Caco-2 (cell line): ENCODE results near the gene TMEM209. TPM values are rescaled to one million over a fixed set of nuclear protein-coding genes. Genes with fewer than 3 reads are reported as not detected.

ENCODE experiments used
- BruUV-seq: library from RNA; stranded (reverse); fragments of 400-500 nt; replicated peaks from 2 replicates; lab custom pipeline; 2021; lab: Mats Ljungman, UMichigan
- CTCF ChIA-PET: fragments of 300-600 bp; sonication (Branson Sonifier 250); formaldehyde crosslinking; loops from one replicate; lab custom pipeline; 2022; ENCODE audit warnings: antibody characterized with exemption; lab: Charles Lee
- POLR2A ChIA-PET: fragments of 300-600 bp; sonication (Branson Sonifier 250); formaldehyde crosslinking; loops from one replicate; lab custom pipeline; 2022; ENCODE audit warnings: antibody characterized with exemption; lab: Charles Lee
- DNase-seq, 2 experiments: peaks; one replicate each; pipeline versions ENCODE4 v3.0.0 to v3.0.0-alpha.2; 2020 to 2022
- H3K27me3 ChIP-seq: replicated peaks from 2 replicates; pipeline ENCODE4 v1.6.0; 2011; ENCODE audit warnings: low read length; ENCODE audit not compliant: control insufficient read depth, insufficient read depth
- H3K36me3 ChIP-seq: 2 replicates; pipeline ENCODE4 v1.5.1; 2011; ENCODE audit warnings: low read length; ENCODE audit not compliant: control insufficient read depth, insufficient read depth
- H3K4me1 ChIP-seq: fragments of 250-450 bp; sonication (Bioruptor Pico); 2 replicates; pipeline ENCODE4 v1.5.1; 2020; ENCODE audit warnings: mild to moderate bottlenecking
- H3K4me3 ChIP-seq: 2 replicates; pipeline ENCODE4 v1.5.1; 2011; ENCODE audit warnings: low read depth, mild to moderate bottlenecking, control low read depth, low read length
- H3K9me3 ChIP-seq: fragments of 250-450 bp; sonication (Bioruptor Pico); 2 replicates; pipeline ENCODE4 v1.5.1; 2020; ENCODE audit warnings: mild to moderate bottlenecking, moderate library complexity
- H3K27ac Mint-ChIP-seq: one replicate; pipeline ENCODE4 v1.8.0; 2022; ENCODE audit warnings: mixed read lengths; ENCODE audit not compliant: unreplicated experiment
- H3K27me3 Mint-ChIP-seq: one replicate; pipeline ENCODE4 v1.8.0; 2022; ENCODE audit warnings: mixed read lengths; ENCODE audit not compliant: insufficient read depth, unreplicated experiment
- H3K36me3 Mint-ChIP-seq: one replicate; pipeline ENCODE4 v1.8.0; 2022; ENCODE audit warnings: mild to moderate bottlenecking, mixed read lengths; ENCODE audit not compliant: insufficient read depth, unreplicated experiment
- H3K4me1 Mint-ChIP-seq: one replicate; pipeline ENCODE4 v1.8.0; 2022; ENCODE audit warnings: low read depth, mixed read lengths; ENCODE audit not compliant: unreplicated experiment
- H3K4me3 Mint-ChIP-seq: one replicate; pipeline ENCODE4 v1.8.0; 2022; ENCODE audit warnings: mild to moderate bottlenecking, moderate library complexity, mixed read lengths; ENCODE audit not compliant: unreplicated experiment
- H3K9me3 Mint-ChIP-seq: one replicate; pipeline ENCODE4 v1.8.0; 2022; ENCODE audit warnings: mixed read lengths; ENCODE audit not compliant: unreplicated experiment
- CTCF ChIP-seq, 2 experiments: fragments of 200-600 bp in 1 of 2; IDR thresholded peaks; 1 replicate in 1 of 2; 2 replicates in 1 of 2; pipeline versions ENCODE4 v1.5.1 to v1.8.0; 2011 to 2022; ENCODE audit warnings: antibody characterized with exemption in 1 of 2, control low read depth in 1 of 2, inconsistent platforms in 1 of 2, low read depth in 1 of 2, low read length in 1 of 2, mild to moderate bottlenecking in 1 of 2, moderate library complexity in 1 of 2; ENCODE audit not compliant: insufficient read depth in 1 of 2, severe bottlenecking in 1 of 2, unreplicated experiment in 1 of 2
- intact Hi-C: fragments of 100-400 bp; cut with micrococcal nuclease; formaldehyde crosslinking; loops from one replicate; pipeline ENCODE4 v1.10.0; 2022; ENCODE audit not compliant: unreplicated experiment
- total RNA-seq: library from RNA; stranded (reverse); gene quantifications from 2 replicates; pipeline ENCODE4 v1.2.3, GENCODE V29; 2022

TMEM209 gene
- total RNA-seq, 1 experiment from 2014 or later: 34.5 TPM

DNA sequence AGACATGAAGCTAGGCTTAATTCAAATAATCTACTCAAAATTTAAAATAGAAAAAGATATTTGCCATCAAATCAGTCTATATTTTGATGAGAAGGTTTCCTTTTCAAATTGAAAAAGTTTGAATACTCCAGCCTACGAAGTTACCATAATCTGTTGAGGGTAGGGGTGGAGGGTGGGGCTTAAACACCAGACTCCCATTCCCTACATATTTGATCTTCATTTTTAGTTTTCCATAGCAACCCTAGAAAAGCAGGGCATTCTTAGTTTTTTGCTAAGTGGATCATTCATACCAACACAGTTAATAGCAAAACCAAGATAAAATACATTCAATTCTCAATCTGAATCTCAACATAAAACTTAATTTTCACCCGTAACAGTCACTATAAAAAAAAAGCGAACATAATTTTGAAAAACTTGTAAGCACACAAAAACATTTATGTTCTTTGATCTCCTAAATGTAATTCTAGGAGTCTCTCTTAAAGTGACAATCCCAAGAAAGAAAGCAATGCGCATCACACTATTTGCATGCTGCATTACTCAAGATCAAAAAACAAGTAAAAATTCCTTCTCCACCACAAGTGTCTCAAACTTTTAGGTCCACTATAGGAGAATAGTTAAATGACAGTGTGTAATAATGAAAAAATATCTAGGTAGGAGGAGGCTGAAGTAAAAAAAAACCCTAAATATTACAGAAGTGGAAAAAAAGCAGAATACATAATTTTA is 30.8 kb downstream of the TMEM209 start:
- Histone ChIP-seq H3K4me3 (no peak overlapping the region), H3K27me3 (no peaks in the 10 kb centered on the region), H3K9me3 (no peaks in the 10 kb centered on the region), H3K36me3 (peaks cover 1% of the 10 kb centered on the region; the same call in 1 of the 2 replicates), H3K4me1 (no peaks in the 10 kb centered on the region)
- CTCF ChIA-PET: no interaction called here
- BruUV-seq: no TSS peak
- no peaks in the 10 kb centered on the region for H3K4me1 Mint-ChIP-seq
- intact Hi-C loops: no loop called here
- H3K9me3 Mint-ChIP-seq: no peaks in the 10 kb centered on the region
- no peak for DNase-seq
- POLR2A ChIA-PET: no interaction called here
- no peaks in the 10 kb centered on the region for H3K27me3 Mint-ChIP-seq
- H3K27ac Mint-ChIP-seq: no peak overlapping the region
- TF ChIP-seq CTCF (IDR thresholded peaks at IDR 0.05; ENCODE audit: insufficient read depth in 1 of 2, low read depth in 1 of 2, low read length in 1 of 2, severe bottlenecking in 1 of 2, unreplicated experiment in 1 of 2): no peak
- H3K4me3 Mint-ChIP-seq: no peak overlapping the region
- H3K36me3 Mint-ChIP-seq: peaks cover 34% of the 10 kb centered on the region

DNA sequence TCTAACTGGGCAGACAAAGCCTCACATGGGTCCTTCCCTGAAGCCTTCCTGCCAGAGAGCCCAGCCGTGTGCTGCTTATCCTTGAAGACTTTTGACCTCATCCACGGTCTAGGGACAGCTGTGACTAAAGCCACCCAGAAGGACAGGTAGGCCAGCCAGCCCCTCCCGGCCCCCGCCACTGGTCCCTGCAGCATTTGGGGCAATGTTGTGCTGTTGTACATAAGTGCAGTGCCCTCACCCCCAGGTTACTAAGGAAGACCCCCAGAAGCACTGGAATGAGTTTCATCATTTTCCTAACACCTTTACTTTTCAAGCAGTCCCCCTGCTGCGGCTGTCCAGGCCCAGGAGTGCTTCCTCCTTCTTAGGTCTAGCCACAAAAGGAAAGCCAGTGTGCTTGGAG is 43.0 kb downstream of the TMEM209 start:
- Histone ChIP-seq H3K36me3 (no peaks in the 10 kb centered on the region; the same call in 1 of the 2 replicates), H3K27me3 (no peaks in the 10 kb centered on the region), H3K9me3 (no peaks in the 10 kb centered on the region), H3K4me1 (no peaks in the 10 kb centered on the region), H3K4me3 (no peak overlapping the region)
- POLR2A ChIA-PET: no interaction called here
- Mint-ChIP-seq H3K9me3 (no peaks in the 10 kb centered on the region), H3K36me3 (peaks cover 36% of the 10 kb centered on the region), H3K4me3 (no peak overlapping the region), H3K27ac (no peak overlapping the region), H3K4me1 (no peaks in the 10 kb centered on the region), H3K27me3 (no peaks in the 10 kb centered on the region)
- intact Hi-C loops: no loop called here
- no TSS peak for BruUV-seq
- CTCF ChIA-PET: no interaction called here
- no peak for DNase-seq
- no peak for TF ChIP-seq CTCF (IDR thresholded peaks at IDR 0.05; ENCODE audit: insufficient read depth in 1 of 2, low read depth in 1 of 2, low read length in 1 of 2, severe bottlenecking in 1 of 2, unreplicated experiment in 1 of 2)

DNA sequence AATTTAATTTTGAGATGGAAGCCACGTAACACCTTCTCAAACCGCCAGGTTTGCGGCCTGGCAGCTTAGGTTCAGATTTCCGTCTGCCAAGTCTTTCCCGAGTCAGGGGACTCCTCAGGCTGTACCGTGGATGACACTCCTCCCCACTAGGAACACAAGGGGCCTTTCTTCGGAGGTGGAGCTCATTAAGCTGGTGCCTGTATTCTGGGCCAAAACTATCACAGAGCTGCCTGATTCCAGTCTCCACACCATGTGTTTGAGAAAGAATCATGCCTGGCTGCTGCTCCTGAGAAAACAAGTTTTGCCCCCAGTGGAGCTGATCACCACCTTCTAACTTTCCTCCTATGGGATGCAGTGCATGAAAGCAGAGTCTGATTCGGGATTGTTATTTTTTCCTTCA is 44.8 kb downstream of the TMEM209 start:
- no peaks in the 10 kb centered on the region for H3K27me3 Mint-ChIP-seq
- Histone ChIP-seq H3K4me1 (no peaks in the 10 kb centered on the region), H3K9me3 (no peaks in the 10 kb centered on the region), H3K36me3 (no peaks in the 10 kb centered on the region; the same call in 1 of the 2 replicates), H3K27me3 (no peaks in the 10 kb centered on the region), H3K4me3 (no peak overlapping the region)
- CTCF ChIA-PET: no interaction called here
- no peak overlapping the region for H3K27ac Mint-ChIP-seq
- BruUV-seq: no TSS peak
- DNase-seq: no peak
- H3K4me1 Mint-ChIP-seq: no peaks in the 10 kb centered on the region
- TF ChIP-seq CTCF (IDR thresholded peaks at IDR 0.05; ENCODE audit: insufficient read depth in 1 of 2, low read depth in 1 of 2, low read length in 1 of 2, severe bottlenecking in 1 of 2, unreplicated experiment in 1 of 2): no peak
- POLR2A ChIA-PET: no interaction called here
- intact Hi-C loops: no loop called here
- H3K9me3 Mint-ChIP-seq: no peaks in the 10 kb centered on the region
- peaks cover 24% of the 10 kb centered on the region for H3K36me3 Mint-ChIP-seq
- no peak overlapping the region for H3K4me3 Mint-ChIP-seq
